HFFc6 (cell line): ENCODE results near the gene GCK. TPM values are rescaled to one million over a fixed set of nuclear protein-coding genes. Genes with fewer than 3 reads are reported as not detected.
"Not testable (repeated sequence)": the region's sequence is repeated elsewhere in the genome, so short reads cannot be mapped to it uniquely, and the experiment has no call there.

Source experiments
- DNase-seq: peaks from one replicate; pipeline ENCODE4 v3.0.0-alpha.2; 2018
- H3K27ac Mint-ChIP-seq: 2 replicates; pipeline ENCODE4 v1.8.0; 2020; ENCODE audit warnings: mild to moderate bottlenecking, mixed read lengths
- H3K27me3 Mint-ChIP-seq: 2 replicates; pipeline ENCODE4 v1.8.0; 2021; ENCODE audit warnings: mild to moderate bottlenecking, moderate library complexity, mixed read lengths; ENCODE audit not compliant: insufficient read depth
- H3K36me3 Mint-ChIP-seq: 2 replicates; pipeline ENCODE4 v1.8.0; 2021; ENCODE audit warnings: low read depth, mixed read lengths
- H3K4me1 Mint-ChIP-seq: 2 replicates; pipeline ENCODE4 v1.8.0; 2020; ENCODE audit warnings: low read depth, mixed read lengths
- H3K4me3 Mint-ChIP-seq: 2 replicates; pipeline ENCODE4 v1.8.0; 2020; ENCODE audit warnings: mild to moderate bottlenecking, moderate library complexity, mixed read lengths
- H3K9me3 Mint-ChIP-seq: 2 replicates; pipeline ENCODE4 v1.8.0; 2020; ENCODE audit warnings: mild to moderate bottlenecking, mixed read lengths
- CTCF ChIP-seq: fragments of 200-600 bp; sonication (generic); IDR thresholded peaks from 2 replicates; pipeline ENCODE4 v1.5.0; 2021; ENCODE audit warnings: antibody characterized with exemption, mild to moderate bottlenecking
- total RNA-seq, 6 experiments: library from RNA; stranded (reverse); fragmentation: NEBNext Ultra II Directional; extraction: Animal tissue kit (Norgen Biotek cat#: 25700); gene quantifications; 2 replicates in 1 of 6; 3 replicates in 5 of 6; pipeline ENCODE4 v1.2.3, GENCODE V29; 2021

The GCK gene
- total RNA-seq, 6 experiments from 2014 or later = 0.11 to 0.26 (median 0.17) TPM; not detected in 2

- peaks cover 18% of the 10 kb centered on the region for H3K27me3 Mint-ChIP-seq
- no peak overlapping the region for H3K27ac Mint-ChIP-seq
- no peak for DNase-seq
- H3K4me3 Mint-ChIP-seq = no peak overlapping the region
- H3K36me3 Mint-ChIP-seq = peaks cover 18% of the 10 kb centered on the region
- no peak for TF ChIP-seq CTCF
- peaks cover 16% of the 10 kb centered on the region for H3K9me3 Mint-ChIP-seq
- H3K4me1 Mint-ChIP-seq = peaks cover 18% of the 10 kb centered on the region
These were observed 5.9 kb downstream of the GCK start for GRCh38 chr7:44183386-44183785.

DNA sequence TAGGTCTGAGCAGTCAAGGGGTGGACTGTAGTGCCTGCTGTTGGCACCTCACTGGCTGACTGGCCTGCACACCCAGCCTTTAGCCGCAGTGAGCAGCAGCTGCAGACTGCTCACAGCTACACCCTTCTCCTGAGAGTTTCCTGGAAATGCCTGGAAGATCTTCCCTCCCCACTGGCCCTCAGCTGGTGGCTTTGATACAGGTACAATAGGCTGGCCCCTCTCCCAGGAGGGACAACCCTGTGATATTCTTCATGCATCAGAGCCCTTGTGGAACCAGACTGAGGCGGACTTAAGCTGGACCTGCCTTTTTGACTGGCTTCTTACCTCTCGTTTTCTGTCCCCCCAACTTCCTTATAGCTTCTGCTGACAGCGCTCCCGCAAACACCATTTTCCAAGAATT, 6.4 kb downstream of the GCK start:
- no peak overlapping the region for H3K27ac Mint-ChIP-seq
- peaks cover 16% of the 10 kb centered on the region for H3K9me3 Mint-ChIP-seq
- H3K4me1 Mint-ChIP-seq = peaks cover 24% of the 10 kb centered on the region
- peaks cover 18% of the 10 kb centered on the region for H3K36me3 Mint-ChIP-seq
- no peak overlapping the region for H3K4me3 Mint-ChIP-seq
- TF ChIP-seq CTCF = no peak
- peaks cover 18% of the 10 kb centered on the region for H3K27me3 Mint-ChIP-seq
- DNase-seq = no peak

DNA sequence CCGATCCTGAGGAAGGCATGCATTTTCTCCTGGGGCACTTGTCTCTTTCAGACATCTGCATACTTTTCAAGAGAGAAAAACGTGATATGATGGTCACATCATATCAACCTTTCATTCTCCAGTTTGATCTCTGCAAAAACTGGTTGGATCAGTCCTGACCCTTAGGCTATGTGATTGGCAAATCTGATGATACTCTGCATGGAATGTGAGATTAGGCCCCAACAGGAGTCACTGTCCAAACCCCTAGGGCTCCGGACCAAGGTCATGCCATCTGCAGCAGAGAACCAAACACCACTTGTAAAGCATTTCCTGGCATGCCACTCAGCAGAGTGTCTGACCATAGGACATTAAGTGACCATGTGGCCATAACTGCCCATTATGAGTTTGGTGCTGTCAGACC, 8.6 kb downstream of the GCK start:
- H3K27ac Mint-ChIP-seq = no peak overlapping the region
- no peak for DNase-seq
- peaks cover 16% of the 10 kb centered on the region for H3K9me3 Mint-ChIP-seq
- no peak for TF ChIP-seq CTCF
- H3K4me1 Mint-ChIP-seq = peaks cover 30% of the 10 kb centered on the region
- peaks cover 31% of the 10 kb centered on the region for H3K27me3 Mint-ChIP-seq
- no peak overlapping the region for H3K4me3 Mint-ChIP-seq
- peaks cover 18% of the 10 kb centered on the region for H3K36me3 Mint-ChIP-seq

GRCh38 chr7:44177570-44178131, 11.6 kb downstream of the GCK start:
- H3K27ac Mint-ChIP-seq = no peak overlapping the region
- DNase-seq = no peak
- no peak for TF ChIP-seq CTCF
- peaks cover 7% of the 10 kb centered on the region for H3K36me3 Mint-ChIP-seq
- H3K4me1 Mint-ChIP-seq = peaks cover 11% of the 10 kb centered on the region
- peaks cover 7% of the 10 kb centered on the region for H3K9me3 Mint-ChIP-seq
- H3K27me3 Mint-ChIP-seq = peaks cover 38% of the 10 kb centered on the region
- H3K4me3 Mint-ChIP-seq = no peak overlapping the region

GRCh38 chr7:44176486-44176885, 12.8 kb downstream of the GCK start:
- H3K9me3 Mint-ChIP-seq = no peaks in the 10 kb centered on the region
- no peak overlapping the region for H3K4me3 Mint-ChIP-seq
- H3K27ac Mint-ChIP-seq = no peak overlapping the region
- peaks cover 32% of the 10 kb centered on the region for H3K27me3 Mint-ChIP-seq
- DNase-seq = no peak
- peaks cover 11% of the 10 kb centered on the region for H3K4me1 Mint-ChIP-seq
- no peak for TF ChIP-seq CTCF
- no peaks in the 10 kb centered on the region for H3K36me3 Mint-ChIP-seq

- H3K4me3 Mint-ChIP-seq = no peak overlapping the region
- H3K36me3 Mint-ChIP-seq = no peaks in the 10 kb centered on the region
- no peak for TF ChIP-seq CTCF
- DNase-seq = no peak
- peaks cover 11% of the 10 kb centered on the region for H3K4me1 Mint-ChIP-seq
- no peak overlapping the region for H3K27ac Mint-ChIP-seq
- no peaks in the 10 kb centered on the region for H3K9me3 Mint-ChIP-seq
- H3K27me3 Mint-ChIP-seq = peaks cover 35% of the 10 kb centered on the region
These were observed 13.5 kb downstream of the GCK start for GRCh38 chr7:44175730-44176129.

GRCh38 chr7:44174694-44174948, 14.6 kb downstream of the GCK start:
- H3K27ac Mint-ChIP-seq, H3K9me3 Mint-ChIP-seq, H3K4me3 Mint-ChIP-seq, H3K36me3 Mint-ChIP-seq, DNase-seq: not testable (repeated sequence)
- Mint-ChIP-seq H3K27me3 (peaks cover 31% of the 10 kb centered on the region), H3K4me1 (peaks cover 11% of the 10 kb centered on the region)
